ENCODE measurements around the gene GLRA1.

GLRA1 gene

DNA sequence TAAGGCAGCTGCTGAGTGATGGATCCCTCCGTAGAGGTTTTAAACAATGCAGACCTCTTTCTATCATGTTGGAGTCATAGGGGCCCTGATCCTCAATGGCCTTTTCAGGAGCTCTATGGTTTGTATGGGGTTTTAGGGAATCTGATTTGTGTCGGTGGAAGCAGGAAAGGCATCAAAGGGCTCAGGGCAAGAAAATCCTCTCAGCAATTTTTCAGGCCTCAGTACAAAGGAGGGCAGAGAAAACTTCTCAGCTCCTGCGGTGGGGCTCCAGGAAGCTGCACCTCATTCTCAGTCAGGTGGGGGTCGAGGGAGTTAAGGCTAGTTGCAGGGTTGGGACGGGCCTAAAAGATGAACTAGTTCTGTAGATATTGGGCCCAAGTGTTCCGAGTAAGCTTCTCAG lies 35.0 kb downstream of the GLRA1 start:
- no peaks in the 10 kb centered on the region for H3K9me3 ChIP-seq (ENCODE audit: control insufficient read depth in 2 of 2, low read length in 2 of 2)
- H3K4me1 ChIP-seq (ENCODE audit: control insufficient read depth, insufficient read depth, low read length): no peaks in the 10 kb centered on the region
- no peaks in the 10 kb centered on the region for H3K27me3 ChIP-seq (ENCODE audit: control insufficient read depth in 1 of 2, insufficient read depth in 2 of 2, low read length in 2 of 2)
- no peak overlapping the region for H3K27ac ChIP-seq (ENCODE audit: low read length)
- no peaks in the 10 kb centered on the region for H3K36me3 ChIP-seq (ENCODE audit: control insufficient read depth in 2 of 2, insufficient read depth in 2 of 2, low read length in 2 of 2)
- H3K9ac ChIP-seq (ENCODE audit: low read length in 2 of 2): no peak overlapping the region
- H3K4me3 ChIP-seq (ENCODE audit: low read length in 2 of 2): no peak overlapping the region

DNA sequence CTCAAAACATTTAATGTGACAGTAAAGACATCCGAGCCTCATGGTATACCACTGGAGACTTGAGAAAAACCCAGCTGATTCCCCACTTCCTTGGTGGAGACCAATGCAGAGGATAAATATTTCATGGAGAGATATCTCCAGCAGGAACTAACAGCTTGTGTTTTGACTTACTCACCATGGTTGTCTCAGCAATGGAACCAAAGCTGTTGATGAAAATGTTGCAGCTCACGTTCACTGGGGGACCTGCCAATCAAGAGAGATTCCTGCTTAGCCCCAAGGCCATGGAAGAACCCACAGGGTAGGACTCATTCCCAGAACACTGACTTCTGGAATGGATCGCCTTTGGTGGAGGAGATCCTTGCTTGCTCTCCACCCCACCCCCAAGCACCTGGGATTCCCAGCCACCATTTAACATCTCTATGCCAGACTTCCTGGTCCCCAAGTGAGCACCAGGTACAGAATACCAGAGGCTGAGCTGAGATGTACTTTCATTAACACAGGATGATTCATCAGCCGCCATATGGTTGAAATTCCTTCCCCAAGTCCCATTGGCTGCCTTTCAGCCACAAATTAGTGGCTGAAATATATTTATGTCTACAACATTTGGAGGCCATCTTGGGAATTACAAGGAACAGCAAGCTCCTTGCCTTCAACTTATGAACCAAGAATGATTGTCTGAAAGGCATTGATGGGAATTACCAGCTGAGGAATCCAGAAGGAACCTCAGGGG lies 37.9 kb downstream of the GLRA1 start:
- H3K9me3 ChIP-seq (ENCODE audit: control insufficient read depth in 2 of 2, low read length in 2 of 2): no peaks in the 10 kb centered on the region
- no peaks in the 10 kb centered on the region for H3K27me3 ChIP-seq (ENCODE audit: control insufficient read depth in 1 of 2, insufficient read depth in 2 of 2, low read length in 2 of 2)
- H3K9ac ChIP-seq (ENCODE audit: low read length in 2 of 2): no peak overlapping the region
- H3K27ac ChIP-seq (ENCODE audit: low read length): no peak overlapping the region
- no peaks in the 10 kb centered on the region for H3K36me3 ChIP-seq (ENCODE audit: control insufficient read depth in 2 of 2, insufficient read depth in 2 of 2, low read length in 2 of 2)
- H3K4me3 ChIP-seq (ENCODE audit: low read length in 2 of 2): no peak overlapping the region
- H3K4me1 ChIP-seq (ENCODE audit: control insufficient read depth, insufficient read depth, low read length): no peaks in the 10 kb centered on the region

DNA sequence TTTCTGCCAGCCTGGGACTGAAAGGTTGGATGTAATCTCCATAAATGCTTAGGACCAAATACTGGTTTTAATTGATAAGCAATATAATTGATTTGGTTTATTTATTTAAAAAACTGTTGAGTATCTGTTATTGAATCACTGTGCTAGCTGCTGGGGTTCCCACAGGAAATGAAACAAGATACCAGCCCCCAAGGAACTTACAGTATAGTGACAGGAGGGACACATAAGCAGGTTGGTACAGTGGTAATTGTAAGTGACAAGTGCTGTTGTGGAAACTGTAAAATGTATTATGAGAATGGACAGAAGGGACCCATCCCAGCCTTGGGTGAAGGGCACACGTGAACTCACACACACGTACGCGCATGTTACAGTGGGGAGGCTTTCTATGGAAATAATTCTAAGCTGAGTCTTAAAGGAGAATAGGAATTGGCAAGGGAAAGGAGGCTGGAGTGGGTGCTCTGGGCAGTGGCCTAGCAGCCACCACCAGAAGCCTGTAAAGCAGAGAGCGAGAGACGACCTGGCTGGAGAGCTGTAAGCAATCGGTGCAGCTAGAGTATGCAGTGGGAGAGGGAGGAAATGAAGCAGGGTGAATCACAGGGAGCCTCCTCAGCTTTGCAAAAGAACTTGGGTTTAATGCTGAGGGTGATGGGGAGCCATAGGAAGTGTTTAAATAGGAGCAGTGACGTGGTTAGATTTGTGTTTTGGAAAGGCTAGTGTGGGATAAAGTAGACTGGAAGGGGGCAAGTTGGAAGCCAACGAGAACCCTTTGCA lies 39.3 kb downstream of the GLRA1 start:
- Histone ChIP-seq H3K27me3 (ENCODE audit: control insufficient read depth in 1 of 2, insufficient read depth in 2 of 2, low read length in 2 of 2) (no peaks in the 10 kb centered on the region), H3K4me1 (ENCODE audit: control insufficient read depth, insufficient read depth, low read length) (no peaks in the 10 kb centered on the region), H3K36me3 (ENCODE audit: control insufficient read depth in 2 of 2, insufficient read depth in 2 of 2, low read length in 2 of 2) (no peaks in the 10 kb centered on the region), H3K4me3 (ENCODE audit: low read length in 2 of 2) (no peak overlapping the region), H3K27ac (ENCODE audit: low read length) (no peak overlapping the region), H3K9ac (ENCODE audit: low read length in 2 of 2) (no peak overlapping the region), H3K9me3 (ENCODE audit: control insufficient read depth in 2 of 2, low read length in 2 of 2) (no peaks in the 10 kb centered on the region)

- H3K27me3 ChIP-seq (ENCODE audit: control insufficient read depth in 1 of 2, insufficient read depth in 2 of 2, low read length in 2 of 2): no peaks in the 10 kb centered on the region
- H3K9me3 ChIP-seq (ENCODE audit: control insufficient read depth in 2 of 2, low read length in 2 of 2): no peaks in the 10 kb centered on the region
- no peaks in the 10 kb centered on the region for H3K36me3 ChIP-seq (ENCODE audit: control insufficient read depth in 2 of 2, insufficient read depth in 2 of 2, low read length in 2 of 2)
- no peak overlapping the region for H3K4me3 ChIP-seq (ENCODE audit: low read length in 2 of 2)
- no peak overlapping the region for H3K27ac ChIP-seq (ENCODE audit: low read length)
- H3K9ac ChIP-seq (ENCODE audit: low read length in 2 of 2): no peak overlapping the region
- H3K4me1 ChIP-seq (ENCODE audit: control insufficient read depth, insufficient read depth, low read length): no peaks in the 10 kb centered on the region
These were observed 42.9 kb downstream of the GLRA1 start for GRCh38 chr5:151881621-151882225.

- Histone ChIP-seq H3K27me3 (ENCODE audit: control insufficient read depth in 1 of 2, insufficient read depth in 2 of 2, low read length in 2 of 2) (no peaks in the 10 kb centered on the region), H3K27ac (ENCODE audit: low read length) (no peak overlapping the region), H3K4me3 (ENCODE audit: low read length in 2 of 2) (no peak overlapping the region), H3K9ac (ENCODE audit: low read length in 2 of 2) (no peak overlapping the region), H3K4me1 (ENCODE audit: control insufficient read depth, insufficient read depth, low read length) (no peaks in the 10 kb centered on the region), H3K36me3 (ENCODE audit: control insufficient read depth in 2 of 2, insufficient read depth in 2 of 2, low read length in 2 of 2) (no peaks in the 10 kb centered on the region), H3K9me3 (ENCODE audit: control insufficient read depth in 2 of 2, low read length in 2 of 2) (peaks cover 0 to 2% of the 10 kb centered on the region in 2 donors)
These were observed 44.3 kb downstream of the GLRA1 start for GRCh38 chr5:151880324-151880723.

- Histone ChIP-seq H3K36me3 (ENCODE audit: control insufficient read depth in 2 of 2, insufficient read depth in 2 of 2, low read length in 2 of 2) (no peaks in the 10 kb centered on the region), H3K4me3 (ENCODE audit: low read length in 2 of 2) (no peak overlapping the region)
These were observed 51.0 kb downstream of the GLRA1 start for GRCh38 chr5:151873701-151874100.

GRCh38 chr5:151872701-151873100 lies 52.0 kb downstream of the GLRA1 start:
- Histone ChIP-seq H3K27me3 (ENCODE audit: control insufficient read depth in 1 of 2, insufficient read depth in 2 of 2, low read length in 2 of 2) (no peaks in the 10 kb centered on the region), H3K9ac (ENCODE audit: low read length in 2 of 2) (no peak overlapping the region), H3K9me3 (ENCODE audit: control insufficient read depth in 2 of 2, low read length in 2 of 2) (peaks cover 0 to 2% of the 10 kb centered on the region in 2 donors), H3K36me3 (ENCODE audit: control insufficient read depth in 2 of 2, insufficient read depth in 2 of 2, low read length in 2 of 2) (no peaks in the 10 kb centered on the region), H3K4me3 (ENCODE audit: low read length in 2 of 2) (no peak overlapping the region), H3K4me1 (ENCODE audit: control insufficient read depth, insufficient read depth, low read length) (no peaks in the 10 kb centered on the region), H3K27ac (ENCODE audit: low read length) (no peak overlapping the region)

More at GRCh38 chr5:151873701-151874100, 51.0 kb downstream of the GLRA1 start:
- Histone ChIP-seq H3K27ac (ENCODE audit: low read length) (no peak overlapping the region), H3K9ac (ENCODE audit: low read length in 2 of 2) (no peak overlapping the region), H3K9me3 (ENCODE audit: control insufficient read depth in 2 of 2, low read length in 2 of 2) (peaks cover 0 to 2% of the 10 kb centered on the region in 2 donors), H3K27me3 (ENCODE audit: control insufficient read depth in 1 of 2, insufficient read depth in 2 of 2, low read length in 2 of 2) (no peaks in the 10 kb centered on the region), H3K4me1 (ENCODE audit: control insufficient read depth, insufficient read depth, low read length) (no peaks in the 10 kb centered on the region)

GRCh38 chr5:151870820-151871219 lies 53.8 kb downstream of the GLRA1 start:
- no peaks in the 10 kb centered on the region for H3K9me3 ChIP-seq (ENCODE audit: control insufficient read depth in 2 of 2, low read length in 2 of 2)
- no peaks in the 10 kb centered on the region for H3K27me3 ChIP-seq (ENCODE audit: control insufficient read depth in 1 of 2, insufficient read depth in 2 of 2, low read length in 2 of 2)
- H3K4me3 ChIP-seq (ENCODE audit: low read length in 2 of 2): no peak overlapping the region
- H3K36me3 ChIP-seq (ENCODE audit: control insufficient read depth in 2 of 2, insufficient read depth in 2 of 2, low read length in 2 of 2): no peaks in the 10 kb centered on the region
- H3K27ac ChIP-seq (ENCODE audit: low read length): no peak overlapping the region
- H3K9ac ChIP-seq (ENCODE audit: low read length in 2 of 2): no peak overlapping the region
- no peaks in the 10 kb centered on the region for H3K4me1 ChIP-seq (ENCODE audit: control insufficient read depth, insufficient read depth, low read length)

DNA sequence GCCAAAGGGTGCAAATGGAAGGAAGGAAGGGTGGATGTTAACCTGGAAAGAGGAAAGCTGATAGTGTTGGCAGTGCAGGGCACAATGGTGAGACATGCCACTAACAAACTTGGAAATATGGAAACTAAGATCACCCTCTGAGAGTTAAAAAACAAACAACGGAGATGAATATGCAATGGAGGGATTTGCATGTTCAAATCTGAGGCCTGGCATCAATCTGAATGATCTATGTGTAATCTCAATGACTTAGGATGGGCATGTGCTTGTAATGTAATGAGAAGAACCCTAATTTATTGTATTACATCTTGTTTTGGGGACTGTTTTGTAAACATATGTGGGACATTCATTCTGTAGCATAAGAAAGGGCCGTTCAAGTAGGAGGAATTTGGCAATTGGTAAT lies 54.4 kb downstream of the GLRA1 start:
- H3K36me3 ChIP-seq (ENCODE audit: control insufficient read depth in 2 of 2, insufficient read depth in 2 of 2, low read length in 2 of 2): no peaks in the 10 kb centered on the region
- no peaks in the 10 kb centered on the region for H3K27me3 ChIP-seq (ENCODE audit: control insufficient read depth in 1 of 2, insufficient read depth in 2 of 2, low read length in 2 of 2)
- H3K4me1 ChIP-seq (ENCODE audit: control insufficient read depth, insufficient read depth, low read length): no peaks in the 10 kb centered on the region
- H3K9ac ChIP-seq (ENCODE audit: low read length in 2 of 2): no peak overlapping the region
- H3K4me3 ChIP-seq (ENCODE audit: low read length in 2 of 2): no peak overlapping the region
- no peak overlapping the region for H3K27ac ChIP-seq (ENCODE audit: low read length)
- H3K9me3 ChIP-seq (ENCODE audit: control insufficient read depth in 2 of 2, low read length in 2 of 2): no peaks in the 10 kb centered on the region

DNA sequence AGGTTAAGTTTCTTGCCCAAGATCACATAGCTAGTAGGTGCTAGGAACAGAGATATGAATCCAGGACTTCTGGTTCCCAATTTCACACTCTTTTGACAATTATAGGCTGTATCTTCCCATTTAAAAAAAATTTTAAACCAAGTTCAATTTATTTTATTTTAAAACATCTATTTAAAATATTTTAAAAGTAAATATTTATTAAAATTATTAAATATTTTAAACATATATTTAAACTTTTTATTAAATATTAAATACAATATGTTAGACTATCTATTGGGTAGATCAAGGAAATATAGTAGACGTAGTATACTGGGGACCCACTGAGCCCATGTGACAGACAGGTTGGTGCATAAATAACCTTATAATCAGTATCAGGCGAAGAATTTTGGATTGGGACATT lies 54.8 kb downstream of the GLRA1 start:
- H3K9ac ChIP-seq (ENCODE audit: low read length in 2 of 2): no peak overlapping the region
- no peak overlapping the region for H3K27ac ChIP-seq (ENCODE audit: low read length)
- no peaks in the 10 kb centered on the region for H3K27me3 ChIP-seq (ENCODE audit: control insufficient read depth in 1 of 2, insufficient read depth in 2 of 2, low read length in 2 of 2)
- H3K4me1 ChIP-seq (ENCODE audit: control insufficient read depth, insufficient read depth, low read length): no peaks in the 10 kb centered on the region
- no peaks in the 10 kb centered on the region for H3K9me3 ChIP-seq (ENCODE audit: control insufficient read depth in 2 of 2, low read length in 2 of 2)
- no peaks in the 10 kb centered on the region for H3K36me3 ChIP-seq (ENCODE audit: control insufficient read depth in 2 of 2, insufficient read depth in 2 of 2, low read length in 2 of 2)
- no peak overlapping the region for H3K4me3 ChIP-seq (ENCODE audit: low read length in 2 of 2)

- Histone ChIP-seq H3K27ac (ENCODE audit: low read length) (no peak overlapping the region), H3K9me3 (ENCODE audit: control insufficient read depth in 2 of 2, low read length in 2 of 2) (no peaks in the 10 kb centered on the region), H3K27me3 (ENCODE audit: control insufficient read depth in 1 of 2, insufficient read depth in 2 of 2, low read length in 2 of 2) (no peaks in the 10 kb centered on the region), H3K4me3 (ENCODE audit: low read length in 2 of 2) (no peak overlapping the region), H3K4me1 (ENCODE audit: control insufficient read depth, insufficient read depth, low read length) (no peaks in the 10 kb centered on the region), H3K9ac (ENCODE audit: low read length in 2 of 2) (no peak overlapping the region), H3K36me3 (ENCODE audit: control insufficient read depth in 2 of 2, insufficient read depth in 2 of 2, low read length in 2 of 2) (no peaks in the 10 kb centered on the region)
These were observed 56.2 kb downstream of the GLRA1 start for GRCh38 chr5:151868451-151868850.
